H1 (cell line): ENCODE results near the gene MLH3. TPM values are rescaled to one million over a fixed set of nuclear protein-coding genes. Genes with fewer than 3 reads are reported as not detected.

Source experiments
- CTBP2 ChIP-seq: IDR thresholded peaks from 2 replicates; pipeline ENCODE4 v1.7.0; 2011; ENCODE audit warnings: borderline replicate concordance, mild to moderate bottlenecking, moderate library complexity, mixed read lengths, low read length; ENCODE audit not compliant: insufficient read depth, insufficient read length
- EZH2 ChIP-seq: fragments of 200-600 bp; sonication (generic); IDR thresholded peaks from 2 replicates; pipeline ENCODE4 v1.7.1; 2012; ENCODE audit warnings: low read depth, mild to moderate bottlenecking, moderate library complexity, low read length, inconsistent platforms; ENCODE audit not compliant: severe bottlenecking
- JUND ChIP-seq: IDR thresholded peaks from 2 replicates; pipeline ENCODE4 v1.6.1; 2011; ENCODE audit warnings: mild to moderate bottlenecking, improper control_type of control experiment, low read length
- MAX ChIP-seq: IDR thresholded peaks from 2 replicates; pipeline ENCODE4 v1.6.1; 2012; ENCODE audit warnings: inconsistent platforms
- RBBP5 ChIP-seq: IDR thresholded peaks from 2 replicates; pipeline ENCODE4 v1.7.1; 2012; ENCODE audit warnings: low read depth, mild to moderate bottlenecking, inconsistent platforms, low read length, moderate library complexity, borderline replicate concordance
- SIX5 ChIP-seq: IDR thresholded peaks from 2 replicates; pipeline ENCODE4 v1.6.1; 2011; ENCODE audit warnings: mild to moderate bottlenecking, low read depth, low read length
- SP2 ChIP-seq: IDR thresholded peaks from 2 replicates; pipeline ENCODE4 v1.6.1; 2012; ENCODE audit warnings: mild to moderate bottlenecking, low read length, inconsistent platforms
- polyA plus RNA-seq, 7 experiments: library from polyadenylated mRNA; depleted of rRNA in 3 of 7; stranded (reverse) in 5 of 7; unstranded in 2 of 7; fragments of >200 nt in 5 of 7; fragments of 200-250 nt in 2 of 7; gene quantifications; 1 replicate in 5 of 7; 2 replicates in 1 of 7; 4 replicates in 1 of 7; pipeline versions ENCODE4 v1.2.1 to v1.2.3, GENCODE V29; 2011 to 2013; ENCODE audit warnings: missing spikeins in 2 of 7, mixed read lengths in 2 of 7
- total RNA-seq: library from RNA; stranded (reverse); fragmentation: NEBNext Ultra II Directional; extraction: Animal tissue kit (Norgen Biotek cat#: 25700); gene quantifications from 2 replicates; pipeline ENCODE4 v1.2.1, GENCODE V29; 2021
- TF ChIP-seq, protein P1 (sequence below): fragments of 300-600 bp; sonication (generic); IDR thresholded peaks from 2 replicates; pipeline ENCODE4 v1.7.1; 2012; ENCODE audit warnings: low read length, moderate library complexity, mild to moderate bottlenecking, inconsistent platforms; ENCODE audit not compliant: insufficient replicate concordance

Gene MLH3
- total and polyA plus RNA-seq, 2 of the 8 experiments (the other 6 are each of a cell fraction or from before 2014, with no cell fraction given): 9.3 to 20.1 TPM

DNA sequence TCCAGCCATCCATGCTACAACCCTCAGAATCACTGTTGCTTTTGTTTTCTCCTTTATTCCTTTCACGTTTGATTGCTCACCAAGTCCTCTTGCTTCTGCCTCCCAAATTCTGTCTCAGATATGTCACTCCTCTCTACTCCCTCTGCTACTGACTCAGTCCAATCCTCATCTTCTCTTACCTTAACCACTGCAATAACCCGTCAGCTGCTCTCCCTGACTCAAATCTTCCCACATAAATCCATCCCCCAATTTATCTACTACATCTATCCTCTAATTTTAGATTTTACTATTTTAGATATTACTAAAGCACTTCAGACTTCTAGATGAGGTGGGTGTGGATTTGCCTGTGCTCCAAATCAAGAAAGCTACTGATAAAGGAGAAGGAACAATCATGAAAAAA is 25.4 kb downstream of the MLH3 start (continued):
- TF ChIP-seq, protein P1, sequence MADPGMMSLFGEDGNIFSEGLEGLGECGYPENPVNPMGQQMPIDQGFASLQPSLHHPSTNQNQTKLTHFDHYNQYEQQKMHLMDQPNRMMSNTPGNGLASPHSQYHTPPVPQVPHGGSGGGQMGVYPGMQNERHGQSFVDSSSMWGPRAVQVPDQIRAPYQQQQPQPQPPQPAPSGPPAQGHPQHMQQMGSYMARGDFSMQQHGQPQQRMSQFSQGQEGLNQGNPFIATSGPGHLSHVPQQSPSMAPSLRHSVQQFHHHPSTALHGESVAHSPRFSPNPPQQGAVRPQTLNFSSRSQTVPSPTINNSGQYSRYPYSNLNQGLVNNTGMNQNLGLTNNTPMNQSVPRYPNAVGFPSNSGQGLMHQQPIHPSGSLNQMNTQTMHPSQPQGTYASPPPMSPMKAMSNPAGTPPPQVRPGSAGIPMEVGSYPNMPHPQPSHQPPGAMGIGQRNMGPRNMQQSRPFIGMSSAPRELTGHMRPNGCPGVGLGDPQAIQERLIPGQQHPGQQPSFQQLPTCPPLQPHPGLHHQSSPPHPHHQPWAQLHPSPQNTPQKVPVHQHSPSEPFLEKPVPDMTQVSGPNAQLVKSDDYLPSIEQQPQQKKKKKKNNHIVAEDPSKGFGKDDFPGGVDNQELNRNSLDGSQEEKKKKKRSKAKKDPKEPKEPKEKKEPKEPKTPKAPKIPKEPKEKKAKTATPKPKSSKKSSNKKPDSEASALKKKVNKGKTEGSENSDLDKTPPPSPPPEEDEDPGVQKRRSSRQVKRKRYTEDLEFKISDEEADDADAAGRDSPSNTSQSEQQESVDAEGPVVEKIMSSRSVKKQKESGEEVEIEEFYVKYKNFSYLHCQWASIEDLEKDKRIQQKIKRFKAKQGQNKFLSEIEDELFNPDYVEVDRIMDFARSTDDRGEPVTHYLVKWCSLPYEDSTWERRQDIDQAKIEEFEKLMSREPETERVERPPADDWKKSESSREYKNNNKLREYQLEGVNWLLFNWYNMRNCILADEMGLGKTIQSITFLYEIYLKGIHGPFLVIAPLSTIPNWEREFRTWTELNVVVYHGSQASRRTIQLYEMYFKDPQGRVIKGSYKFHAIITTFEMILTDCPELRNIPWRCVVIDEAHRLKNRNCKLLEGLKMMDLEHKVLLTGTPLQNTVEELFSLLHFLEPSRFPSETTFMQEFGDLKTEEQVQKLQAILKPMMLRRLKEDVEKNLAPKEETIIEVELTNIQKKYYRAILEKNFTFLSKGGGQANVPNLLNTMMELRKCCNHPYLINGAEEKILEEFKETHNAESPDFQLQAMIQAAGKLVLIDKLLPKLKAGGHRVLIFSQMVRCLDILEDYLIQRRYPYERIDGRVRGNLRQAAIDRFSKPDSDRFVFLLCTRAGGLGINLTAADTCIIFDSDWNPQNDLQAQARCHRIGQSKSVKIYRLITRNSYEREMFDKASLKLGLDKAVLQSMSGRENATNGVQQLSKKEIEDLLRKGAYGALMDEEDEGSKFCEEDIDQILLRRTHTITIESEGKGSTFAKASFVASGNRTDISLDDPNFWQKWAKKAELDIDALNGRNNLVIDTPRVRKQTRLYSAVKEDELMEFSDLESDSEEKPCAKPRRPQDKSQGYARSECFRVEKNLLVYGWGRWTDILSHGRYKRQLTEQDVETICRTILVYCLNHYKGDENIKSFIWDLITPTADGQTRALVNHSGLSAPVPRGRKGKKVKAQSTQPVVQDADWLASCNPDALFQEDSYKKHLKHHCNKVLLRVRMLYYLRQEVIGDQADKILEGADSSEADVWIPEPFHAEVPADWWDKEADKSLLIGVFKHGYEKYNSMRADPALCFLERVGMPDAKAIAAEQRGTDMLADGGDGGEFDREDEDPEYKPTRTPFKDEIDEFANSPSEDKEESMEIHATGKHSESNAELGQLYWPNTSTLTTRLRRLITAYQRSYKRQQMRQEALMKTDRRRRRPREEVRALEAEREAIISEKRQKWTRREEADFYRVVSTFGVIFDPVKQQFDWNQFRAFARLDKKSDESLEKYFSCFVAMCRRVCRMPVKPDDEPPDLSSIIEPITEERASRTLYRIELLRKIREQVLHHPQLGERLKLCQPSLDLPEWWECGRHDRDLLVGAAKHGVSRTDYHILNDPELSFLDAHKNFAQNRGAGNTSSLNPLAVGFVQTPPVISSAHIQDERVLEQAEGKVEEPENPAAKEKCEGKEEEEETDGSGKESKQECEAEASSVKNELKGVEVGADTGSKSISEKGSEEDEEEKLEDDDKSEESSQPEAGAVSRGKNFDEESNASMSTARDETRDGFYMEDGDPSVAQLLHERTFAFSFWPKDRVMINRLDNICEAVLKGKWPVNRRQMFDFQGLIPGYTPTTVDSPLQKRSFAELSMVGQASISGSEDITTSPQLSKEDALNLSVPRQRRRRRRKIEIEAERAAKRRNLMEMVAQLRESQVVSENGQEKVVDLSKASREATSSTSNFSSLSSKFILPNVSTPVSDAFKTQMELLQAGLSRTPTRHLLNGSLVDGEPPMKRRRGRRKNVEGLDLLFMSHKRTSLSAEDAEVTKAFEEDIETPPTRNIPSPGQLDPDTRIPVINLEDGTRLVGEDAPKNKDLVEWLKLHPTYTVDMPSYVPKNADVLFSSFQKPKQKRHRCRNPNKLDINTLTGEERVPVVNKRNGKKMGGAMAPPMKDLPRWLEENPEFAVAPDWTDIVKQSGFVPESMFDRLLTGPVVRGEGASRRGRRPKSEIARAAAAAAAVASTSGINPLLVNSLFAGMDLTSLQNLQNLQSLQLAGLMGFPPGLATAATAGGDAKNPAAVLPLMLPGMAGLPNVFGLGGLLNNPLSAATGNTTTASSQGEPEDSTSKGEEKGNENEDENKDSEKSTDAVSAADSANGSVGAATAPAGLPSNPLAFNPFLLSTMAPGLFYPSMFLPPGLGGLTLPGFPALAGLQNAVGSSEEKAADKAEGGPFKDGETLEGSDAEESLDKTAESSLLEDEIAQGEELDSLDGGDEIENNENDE: no peak
- TF ChIP-seq MAX (no peak), SP2 (no peak), RBBP5 (no peak), CTBP2 (no peak), SIX5 (no peak), EZH2 (no peak), JUND (no peak)
- TF ChIP-seq, all 59 proteins: peak for 0
